Activated B cell treated with CpG ODN at 0.5 μM for 24 hours (primary cell): ENCODE measurements around the gene THSD4. TPM values are rescaled to one million over a fixed set of nuclear protein-coding genes. Genes with fewer than 3 reads are reported as not detected.

Experiments used
- ATAC-seq: fragments of 200-7000 bp; cut with Tn5 transposase; one replicate; pipeline ENCODE4 v1.10.0; 2021; ENCODE audit warnings: low read depth, mild to moderate bottlenecking, moderate library complexity
- CTCF ChIA-PET: fragments of 350-600 bp; sonication (Branson Sonifier 250); formaldehyde crosslinking; loops from one replicate; lab custom pipeline; 2021; ENCODE audit warnings: antibody characterized with exemption; lab: Charles Lee
- POLR2A ChIA-PET: fragments of 350-600 bp; sonication (Branson Sonifier 250); formaldehyde crosslinking; loops from one replicate; lab custom pipeline; 2021; ENCODE audit warnings: antibody characterized with exemption; lab: Charles Lee
- DNase-seq: peaks from one replicate; pipeline ENCODE4 v3.0.0; 2022
- H3K27ac Mint-ChIP-seq: one replicate; pipeline ENCODE4 v1.8.0; 2020; ENCODE audit warnings: mixed read lengths
- H3K27me3 Mint-ChIP-seq: one replicate; pipeline ENCODE4 v1.8.0; 2021; ENCODE audit warnings: mixed read lengths
- H3K36me3 Mint-ChIP-seq: one replicate; pipeline ENCODE4 v1.8.0; 2021; ENCODE audit warnings: low read depth, mixed read lengths
- H3K4me1 Mint-ChIP-seq: one replicate; pipeline ENCODE4 v1.8.0; 2021; ENCODE audit warnings: mixed read lengths
- H3K4me3 Mint-ChIP-seq: one replicate; pipeline ENCODE4 v1.8.0; 2020; ENCODE audit warnings: mild to moderate bottlenecking, mixed read lengths
- H3K9me3 Mint-ChIP-seq: one replicate; pipeline ENCODE4 v1.8.0; 2020; ENCODE audit warnings: mixed read lengths
- CTCF ChIP-seq: fragments of 200-600 bp; IDR thresholded peaks from one replicate; pipeline ENCODE4 v1.8.0; 2022; ENCODE audit warnings: antibody characterized with exemption, mild to moderate bottlenecking
- intact Hi-C: fragments of 100-400 bp; cut with micrococcal nuclease; formaldehyde crosslinking; loops from one replicate; pipeline ENCODE4 v1.15.1; 2024
- total RNA-seq: library from RNA; stranded (reverse); gene quantifications from 2 replicates; pipeline ENCODE4 v1.2.3, GENCODE V29; 2022

Gene THSD4
- total RNA-seq, 1 donor from 2014 or later: not detected

- intact Hi-C loops: no loop called here
- Mint-ChIP-seq H3K36me3 (no peaks in the 10 kb centered on the region), H3K27ac (no peak overlapping the region), H3K4me3 (no peak overlapping the region), H3K9me3 (no peaks in the 10 kb centered on the region), H3K27me3 (peaks cover 9% of the 10 kb centered on the region), H3K4me1 (no peaks in the 10 kb centered on the region)
- CTCF ChIA-PET: no interaction called here
- POLR2A ChIA-PET: no interaction called here
- ATAC-seq: no peak
- no peak for TF ChIP-seq CTCF
- DNase-seq: no peak
Observed at GRCh38 chr15:71452893-71453292, 337.6 kb downstream of the THSD4 start.

GRCh38 chr15:71454462-71454996, 339.3 kb downstream of the THSD4 start:
- ATAC-seq (no peak), DNase-seq (no peak)
- ChIA-PET CTCF (no interaction called here), POLR2A (no interaction called here)
- Mint-ChIP-seq H3K9me3 (no peaks in the 10 kb centered on the region), H3K4me3 (no peak overlapping the region), H3K27ac (no peak overlapping the region), H3K36me3 (no peaks in the 10 kb centered on the region), H3K4me1 (no peaks in the 10 kb centered on the region), H3K27me3 (peaks cover 9% of the 10 kb centered on the region)
- no peak for TF ChIP-seq CTCF
- intact Hi-C loops: no loop called here

- Mint-ChIP-seq H3K9me3 (no peaks in the 10 kb centered on the region), H3K27ac (no peak overlapping the region), H3K4me1 (no peaks in the 10 kb centered on the region), H3K36me3 (no peaks in the 10 kb centered on the region), H3K27me3 (peaks cover 9% of the 10 kb centered on the region), H3K4me3 (no peak overlapping the region)
- intact Hi-C loops: no loop called here
- ATAC-seq (no peak), DNase-seq (no peak)
- POLR2A ChIA-PET: no interaction called here
- CTCF ChIA-PET: no interaction called here
- TF ChIP-seq CTCF: no peak
Observed at GRCh38 chr15:71455107-71455506, 339.8 kb downstream of the THSD4 start.

- Mint-ChIP-seq H3K9me3 (no peaks in the 10 kb centered on the region), H3K27me3 (peaks cover 9% of the 10 kb centered on the region), H3K4me3 (no peak overlapping the region), H3K4me1 (no peaks in the 10 kb centered on the region), H3K27ac (no peak overlapping the region), H3K36me3 (no peaks in the 10 kb centered on the region)
- no peak for ATAC-seq
- ChIA-PET POLR2A (no interaction called here), CTCF (no interaction called here)
- no peak for TF ChIP-seq CTCF
- intact Hi-C loops: no loop called here
- no peak for DNase-seq
Observed at GRCh38 chr15:71455878-71456277, 340.6 kb downstream of the THSD4 start.

GRCh38 chr15:71456362-71456761, 341.1 kb downstream of the THSD4 start:
- intact Hi-C loops: no loop called here
- POLR2A ChIA-PET: no interaction called here
- Mint-ChIP-seq H3K36me3 (no peaks in the 10 kb centered on the region), H3K27ac (no peak overlapping the region), H3K9me3 (no peaks in the 10 kb centered on the region), H3K4me1 (no peaks in the 10 kb centered on the region), H3K4me3 (no peak overlapping the region), H3K27me3 (peaks cover 9% of the 10 kb centered on the region)
- TF ChIP-seq CTCF: no peak
- CTCF ChIA-PET: no interaction called here
- DNase-seq: no peak
- ATAC-seq: no peak
